Peyer's patch (tissue), 4 donors: ENCODE measurements around the gene FRMD5. TPM values are rescaled to one million over a fixed set of nuclear protein-coding genes. Genes with fewer than 3 reads are reported as not detected.

Source experiments
- DNase-seq, 3 donors: peaks; one replicate each; pipeline ENCODE4 v3.0.0-alpha.2; 2017 to 2019
- H3K27ac ChIP-seq, 4 donors: fragments of 200-600 bp; sonication (generic); one replicate each; pipeline ENCODE4 v1.5.1; 2016 to 2019
- H3K27me3 ChIP-seq, 2 donors: fragments of 200-600 bp; sonication (generic); one replicate each; pipeline ENCODE4 v1.5.1; 2019
- H3K36me3 ChIP-seq, 3 donors: fragments of 200-600 bp; sonication (generic); one replicate each; pipeline ENCODE4 v1.5.1; 2016 to 2019
- H3K4me1 ChIP-seq, 4 donors: fragments of 200-600 bp; sonication (generic); one replicate each; pipeline ENCODE4 v1.5.1; 2016 to 2019
- H3K4me3 ChIP-seq, 4 donors: fragments of 200-600 bp; sonication (generic); 1 replicate in 3 of 4; 2 replicates in 1 of 4; pipeline ENCODE4 v1.5.1; 2016 to 2019; ENCODE audit warnings: mild to moderate bottlenecking in 1 of 4
- H3K9me3 ChIP-seq, 4 donors: fragments of 200-600 bp; sonication (generic); one replicate each; pipeline ENCODE4 v1.5.1; 2016 to 2019; ENCODE audit warnings: mild to moderate bottlenecking in 1 of 4
- CTCF ChIP-seq, 6 experiments: fragments of 450-650 bp in 4 of 6; fragments of 200-600 bp in 2 of 6; sonication (generic) in 1 of 6; IDR thresholded peaks; one replicate each; pipeline ENCODE4 v1.5.1; 2017 to 2019; ENCODE audit warnings: antibody characterized with exemption in 6 of 6, mild to moderate bottlenecking in 3 of 6, moderate library complexity in 1 of 6
- POLR2A ChIP-seq, 2 donors: fragments of 450-650 bp; IDR thresholded peaks; one replicate each; pipeline ENCODE4 v1.5.1; 2017; ENCODE audit warnings: antibody characterized with exemption in 2 of 2, mild to moderate bottlenecking in 2 of 2, moderate library complexity in 2 of 2
- total RNA-seq, 4 donors: library from RNA; depleted of rRNA; stranded (reverse); fragments of >200 nt; gene quantifications; one replicate each; pipeline ENCODE4 v1.1.0, GENCODE V29; 2016

Gene FRMD5
- total RNA-seq, 4 donors from 2014 or later, result 0.54 to 5.0 (median 0.57) TPM; not detected in 1

- TF ChIP-seq POLR2A (IDR thresholded peaks at IDR 0.05) (no peak), CTCF (IDR thresholded peaks at IDR 0.05) (no peak)
- Histone ChIP-seq H3K27ac (no peak overlapping the region), H3K27me3 (no peaks in the 10 kb centered on the region), H3K36me3 (no peaks in the 10 kb centered on the region), H3K9me3 (no peaks in the 10 kb centered on the region), H3K4me1 (no peaks in the 10 kb centered on the region), H3K4me3 (no peak overlapping the region)
- no peak for DNase-seq
Measured at GRCh38 chr15:44183363-44183762, 11.7 kb downstream of the FRMD5 start.

GRCh38 chr15:44181410-44181809, 13.7 kb downstream of the FRMD5 start:
- H3K36me3 ChIP-seq, result no peaks in the 10 kb centered on the region
- H3K4me3 ChIP-seq, result no peak overlapping the region
- no peak overlapping the region for H3K27ac ChIP-seq
- no peaks in the 10 kb centered on the region for H3K27me3 ChIP-seq
- TF ChIP-seq CTCF (IDR thresholded peaks at IDR 0.05) (no peak), POLR2A (IDR thresholded peaks at IDR 0.05) (no peak)
- H3K9me3 ChIP-seq, result no peaks in the 10 kb centered on the region
- no peaks in the 10 kb centered on the region for H3K4me1 ChIP-seq
- DNase-seq, result no peak

GRCh38 chr15:44177139-44177538, 17.9 kb downstream of the FRMD5 start:
- no peak for DNase-seq
- H3K4me1 ChIP-seq, result no peaks in the 10 kb centered on the region
- H3K36me3 ChIP-seq, result no peaks in the 10 kb centered on the region
- H3K27ac ChIP-seq, result no peak overlapping the region
- H3K4me3 ChIP-seq, result no peak overlapping the region
- no peaks in the 10 kb centered on the region for H3K9me3 ChIP-seq
- no peak for TF ChIP-seq CTCF (IDR thresholded peaks at IDR 0.05)
- no peak for TF ChIP-seq POLR2A (IDR thresholded peaks at IDR 0.05)
- no peaks in the 10 kb centered on the region for H3K27me3 ChIP-seq

GRCh38 chr15:44173813-44174212, 21.3 kb downstream of the FRMD5 start:
- Histone ChIP-seq H3K27me3 (no peaks in the 10 kb centered on the region), H3K27ac (no peak overlapping the region), H3K4me3 (no peak overlapping the region), H3K36me3 (no peaks in the 10 kb centered on the region), H3K4me1 (no peaks in the 10 kb centered on the region), H3K9me3 (no peaks in the 10 kb centered on the region)
- TF ChIP-seq CTCF (IDR thresholded peaks at IDR 0.05) (no peak), POLR2A (IDR thresholded peaks at IDR 0.05) (no peak)
- DNase-seq, result no peak

GRCh38 chr15:44163370-44163769, 31.7 kb downstream of the FRMD5 start:
- no peak overlapping the region for H3K27ac ChIP-seq
- no peaks in the 10 kb centered on the region for H3K27me3 ChIP-seq
- TF ChIP-seq POLR2A (IDR thresholded peaks at IDR 0.05) (no peak), CTCF (IDR thresholded peaks at IDR 0.05) (no peak)
- no peak overlapping the region for H3K4me3 ChIP-seq
- H3K4me1 ChIP-seq, result no peaks in the 10 kb centered on the region
- H3K9me3 ChIP-seq, result no peaks in the 10 kb centered on the region
- no peak for DNase-seq
- no peaks in the 10 kb centered on the region for H3K36me3 ChIP-seq

- no peak overlapping the region for H3K4me3 ChIP-seq
- H3K4me1 ChIP-seq, result no peaks in the 10 kb centered on the region
- TF ChIP-seq CTCF (IDR thresholded peaks at IDR 0.05), result no peak
- H3K27ac ChIP-seq, result no peak overlapping the region
- DNase-seq, result no peak
- H3K9me3 ChIP-seq, result no peaks in the 10 kb centered on the region
- H3K36me3 ChIP-seq, result no peaks in the 10 kb centered on the region
- no peaks in the 10 kb centered on the region for H3K27me3 ChIP-seq
Measured at GRCh38 chr15:44160796-44161195, 34.3 kb downstream of the FRMD5 start.
